Liver (tissue), 9 donors: ENCODE data around the gene OTOP2. TPM values are rescaled to one million over a fixed set of nuclear protein-coding genes. Genes with fewer than 3 reads are reported as not detected.

Experiments
- DNase-seq: peaks from one replicate; pipeline ENCODE4 v3.0.0-alpha.2; 2017; ENCODE audit warnings: low spot score
- H3K27ac ChIP-seq, 2 donors: one replicate each; pipeline ENCODE4 v1.7.0; 2013; ENCODE audit warnings: inconsistent platforms in 2 of 2, low read length in 2 of 2, control low read depth in 1 of 2, low read depth in 1 of 2, mild to moderate bottlenecking in 1 of 2
- H3K27me3 ChIP-seq, 4 donors: one replicate each; pipeline versions ENCODE4 v1.6.1 to v1.7.0; 2013; ENCODE audit warnings: low read length in 3 of 4, inconsistent platforms in 1 of 4, mild to moderate bottlenecking in 1 of 4, moderate library complexity in 1 of 4; ENCODE audit not compliant: control insufficient read depth in 4 of 4, insufficient read depth in 4 of 4
- H3K36me3 ChIP-seq, 4 donors: one replicate each; pipeline versions ENCODE4 v1.6.1 to v1.7.0; 2013; ENCODE audit warnings: low read length in 3 of 4, mild to moderate bottlenecking in 3 of 4, low read depth in 1 of 4, moderate library complexity in 1 of 4; ENCODE audit not compliant: control insufficient read depth in 4 of 4, insufficient read depth in 3 of 4
- H3K4me1 ChIP-seq, 4 donors: one replicate each; pipeline versions ENCODE4 v1.6.1 to v1.7.0; 2013; ENCODE audit warnings: low read length in 3 of 4, mild to moderate bottlenecking in 3 of 4, moderate library complexity in 1 of 4; ENCODE audit not compliant: control insufficient read depth in 4 of 4, insufficient read depth in 4 of 4
- H3K4me3 ChIP-seq, 3 donors: one replicate each; pipeline versions ENCODE4 v1.6.1 to v1.7.0; 2013; ENCODE audit warnings: low read length in 3 of 3, control low read depth in 1 of 3, low read depth in 1 of 3, mild to moderate bottlenecking in 1 of 3
- H3K9ac ChIP-seq, 2 donors: one replicate each; pipeline ENCODE4 v1.7.0; 2013; ENCODE audit warnings: low read length in 2 of 2, mild to moderate bottlenecking in 2 of 2, moderate library complexity in 2 of 2, control low read depth in 1 of 2, low read depth in 1 of 2
- H3K9me3 ChIP-seq, 4 donors: one replicate each; pipeline versions ENCODE4 v1.6.1 to v1.7.0; 2013; ENCODE audit warnings: low read length in 3 of 4; ENCODE audit not compliant: control insufficient read depth in 4 of 4
- EGR1 ChIP-seq, 2 donors: IDR thresholded peaks; 2 replicates each; pipeline ENCODE4 v1.6.1; 2016 to 2018; ENCODE audit warnings: antibody characterized with exemption in 2 of 2, low read depth in 2 of 2
- FOXA1 ChIP-seq: IDR thresholded peaks from 2 replicates; pipeline ENCODE4 v1.6.1; 2016; ENCODE audit warnings: antibody characterized with exemption
- FOXA2 ChIP-seq: IDR thresholded peaks from 2 replicates; pipeline ENCODE4 v1.6.1; 2016; ENCODE audit warnings: antibody characterized with exemption
- GABPA ChIP-seq, 2 donors: IDR thresholded peaks in 1 of 2; conservative IDR thresholded peaks in 1 of 2; 2 replicates each; pipeline ENCODE4 v1.6.1; 2016; ENCODE audit warnings: antibody characterized with exemption in 2 of 2, mild to moderate bottlenecking in 1 of 2, moderate library complexity in 1 of 2
- HNF4A ChIP-seq, 2 donors: conservative IDR thresholded peaks; 2 replicates each; pipeline ENCODE4 v1.6.1; 2016; ENCODE audit warnings: antibody characterized with exemption in 2 of 2, mild to moderate bottlenecking in 2 of 2
- HNF4G ChIP-seq: IDR thresholded peaks from 2 replicates; pipeline ENCODE4 v1.6.1; 2016; ENCODE audit warnings: antibody characterized with exemption
- JUND ChIP-seq, 2 donors: IDR thresholded peaks; 2 replicates each; pipeline ENCODE4 v1.6.1; 2016; ENCODE audit warnings: antibody characterized with exemption in 2 of 2
- NR2F2 ChIP-seq: IDR thresholded peaks from 2 replicates; pipeline ENCODE4 v1.6.1; 2016; ENCODE audit warnings: antibody characterized with exemption
- RXRA ChIP-seq, 2 donors: IDR thresholded peaks; 2 replicates each; pipeline ENCODE4 v1.6.1; 2017 to 2018; ENCODE audit warnings: antibody characterized with exemption in 2 of 2, mild to moderate bottlenecking in 1 of 2
- SP1 ChIP-seq: IDR thresholded peaks from 2 replicates; pipeline ENCODE4 v1.6.1; 2018; ENCODE audit warnings: antibody characterized with exemption, mild to moderate bottlenecking
- TAF1 ChIP-seq: conservative IDR thresholded peaks from 2 replicates; pipeline ENCODE4 v1.6.1; 2016; ENCODE audit warnings: antibody characterized with exemption, mild to moderate bottlenecking
- YY1 ChIP-seq: IDR thresholded peaks from 2 replicates; pipeline ENCODE4 v1.6.1; 2016; ENCODE audit warnings: antibody characterized with exemption, mild to moderate bottlenecking
- WGBS: extraction: QIAGEN DNeasy Blood & Tissue Kit; methylation state at CpG from one replicate; pipeline ENCODE4 v1.1.7; 2013; 5-methylcytosine and 5-hydroxymethylcytosine counted together
- polyA plus RNA-seq, 2 donors: library from polyadenylated mRNA; stranded (reverse) in 1 of 2; unstranded in 1 of 2; fragments of 200-250 nt in 1 of 2; fragments of >200 nt in 1 of 2; fragmentation: Nextera tagmentation in 1 of 2; extraction: Ambion mirVana in 1 of 2; gene quantifications; one replicate each; pipeline versions ENCODE4 v1.2.1 to v1.2.3, GENCODE V29; 2013 to 2015
- total RNA-seq, 2 donors: library from RNA; depleted of rRNA; stranded (reverse); fragments of >200 nt; gene quantifications; one replicate each; pipeline ENCODE4 v1.2.3, GENCODE V29; 2014
- TF ChIP-seq, protein P1 (sequence below): IDR thresholded peaks from 2 replicates; pipeline ENCODE4 v1.6.1; 2016; ENCODE audit warnings: antibody characterized with exemption
- TF ChIP-seq, protein P2 (sequence below): IDR thresholded peaks from 2 replicates; pipeline ENCODE4 v1.6.1; 2016; ENCODE audit warnings: antibody characterized with exemption, mild to moderate bottlenecking
- TF ChIP-seq, protein P3 (sequence below): IDR thresholded peaks from 2 replicates; pipeline ENCODE4 v1.6.1; 2016; ENCODE audit warnings: antibody characterized with exemption
- TF ChIP-seq, protein P4 (sequence below): IDR thresholded peaks from 2 replicates; pipeline ENCODE4 v1.6.1; 2016; ENCODE audit warnings: antibody characterized with exemption
- TF ChIP-seq, protein P5 (sequence below): fragments of 150-350 bp; IDR thresholded peaks from 2 replicates; pipeline ENCODE4 v1.5.1; 2017; ENCODE audit warnings: improper control_type of control experiment, low read depth, low read length; ENCODE audit not compliant: missing input control
- donor health status: healthy.
- donor health status: healthy.
- donor health status: healthy.
- donor health status: healthy.
- donor health status: healthy.

Gene OTOP2
- total and polyA plus RNA-seq, 4 donors: not detected

DNA sequence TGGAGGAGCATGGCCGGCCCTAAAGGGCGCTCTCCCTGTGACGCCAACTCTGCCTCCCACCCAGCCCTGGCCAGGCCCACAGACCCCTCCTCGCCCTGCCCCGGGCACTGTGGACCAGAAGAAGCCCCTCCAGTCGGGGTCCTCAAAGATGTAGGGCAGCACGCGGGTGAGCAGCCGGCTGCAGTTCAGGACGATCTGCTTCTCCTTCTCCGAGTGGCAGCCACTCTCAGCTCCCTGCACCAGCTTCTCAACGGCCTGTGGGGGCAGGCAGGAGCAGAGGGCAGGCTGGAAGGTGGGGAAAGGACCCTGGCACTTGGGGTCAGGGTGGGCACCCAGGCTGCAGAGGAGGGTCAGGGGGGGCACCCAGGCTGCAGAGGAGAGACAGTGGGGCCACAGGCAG, 39.6 kb downstream of the OTOP2 start:
- Histone ChIP-seq H3K9ac (no peak overlapping the region), H3K9me3 (no peaks in the 10 kb centered on the region), H3K4me1 (peaks cover 0 to 3% (median 1%) of the 10 kb centered on the region in 4 donors), H3K36me3 (no peaks in the 10 kb centered on the region), H3K27ac (no peak overlapping the region), H3K27me3 (no peaks in the 10 kb centered on the region), H3K4me3 (no peak overlapping the region)
- TF ChIP-seq, protein P1, sequence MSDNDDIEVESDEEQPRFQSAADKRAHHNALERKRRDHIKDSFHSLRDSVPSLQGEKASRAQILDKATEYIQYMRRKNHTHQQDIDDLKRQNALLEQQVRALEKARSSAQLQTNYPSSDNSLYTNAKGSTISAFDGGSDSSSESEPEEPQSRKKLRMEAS: no peak
- TF ChIP-seq FOXA2: no peak
- no peak for TF ChIP-seq TAF1
- TF ChIP-seq NR2F2: no peak
- TF ChIP-seq, protein P2, sequence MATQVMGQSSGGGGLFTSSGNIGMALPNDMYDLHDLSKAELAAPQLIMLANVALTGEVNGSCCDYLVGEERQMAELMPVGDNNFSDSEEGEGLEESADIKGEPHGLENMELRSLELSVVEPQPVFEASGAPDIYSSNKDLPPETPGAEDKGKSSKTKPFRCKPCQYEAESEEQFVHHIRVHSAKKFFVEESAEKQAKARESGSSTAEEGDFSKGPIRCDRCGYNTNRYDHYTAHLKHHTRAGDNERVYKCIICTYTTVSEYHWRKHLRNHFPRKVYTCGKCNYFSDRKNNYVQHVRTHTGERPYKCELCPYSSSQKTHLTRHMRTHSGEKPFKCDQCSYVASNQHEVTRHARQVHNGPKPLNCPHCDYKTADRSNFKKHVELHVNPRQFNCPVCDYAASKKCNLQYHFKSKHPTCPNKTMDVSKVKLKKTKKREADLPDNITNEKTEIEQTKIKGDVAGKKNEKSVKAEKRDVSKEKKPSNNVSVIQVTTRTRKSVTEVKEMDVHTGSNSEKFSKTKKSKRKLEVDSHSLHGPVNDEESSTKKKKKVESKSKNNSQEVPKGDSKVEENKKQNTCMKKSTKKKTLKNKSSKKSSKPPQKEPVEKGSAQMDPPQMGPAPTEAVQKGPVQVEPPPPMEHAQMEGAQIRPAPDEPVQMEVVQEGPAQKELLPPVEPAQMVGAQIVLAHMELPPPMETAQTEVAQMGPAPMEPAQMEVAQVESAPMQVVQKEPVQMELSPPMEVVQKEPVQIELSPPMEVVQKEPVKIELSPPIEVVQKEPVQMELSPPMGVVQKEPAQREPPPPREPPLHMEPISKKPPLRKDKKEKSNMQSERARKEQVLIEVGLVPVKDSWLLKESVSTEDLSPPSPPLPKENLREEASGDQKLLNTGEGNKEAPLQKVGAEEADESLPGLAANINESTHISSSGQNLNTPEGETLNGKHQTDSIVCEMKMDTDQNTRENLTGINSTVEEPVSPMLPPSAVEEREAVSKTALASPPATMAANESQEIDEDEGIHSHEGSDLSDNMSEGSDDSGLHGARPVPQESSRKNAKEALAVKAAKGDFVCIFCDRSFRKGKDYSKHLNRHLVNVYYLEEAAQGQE: no peak
- TF ChIP-seq SP1: no peak
- no peak for DNase-seq
- WGBS: 76% methylated on average over 12 of the region's 12 CpGs

DNA sequence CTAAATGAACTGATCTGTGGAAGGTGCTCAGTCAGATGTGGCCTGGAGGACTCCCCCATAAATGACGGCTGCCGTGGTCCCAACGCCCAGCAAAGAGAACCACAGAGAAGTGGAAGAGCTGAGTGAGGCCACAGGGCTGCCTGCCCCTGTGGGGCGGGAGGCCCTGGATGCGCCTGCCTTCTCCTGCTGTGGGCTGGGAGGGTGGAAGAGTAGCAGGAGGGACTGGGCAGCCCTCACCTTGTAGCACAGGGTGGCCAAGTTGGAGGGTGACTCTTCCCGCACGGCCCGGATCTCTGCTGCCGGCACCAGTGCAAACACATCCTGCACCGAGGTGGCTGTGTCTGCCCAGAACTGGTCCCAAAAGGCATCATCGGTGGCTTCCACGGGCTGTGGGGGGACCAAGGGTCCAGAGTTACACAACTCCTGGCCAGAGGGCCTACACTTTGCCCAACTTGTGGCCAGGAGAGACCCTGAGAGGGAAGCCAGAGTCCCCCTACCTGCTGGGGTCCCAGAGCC, 40.2 kb downstream of the OTOP2 start:
- DNase-seq: no peak
- Histone ChIP-seq H3K27ac (no peak overlapping the region), H3K9ac (no peak overlapping the region), H3K4me3 (no peak overlapping the region), H3K4me1 (peaks cover 0 to 3% (median 1%) of the 10 kb centered on the region in 4 donors), H3K9me3 (no peaks in the 10 kb centered on the region), H3K36me3 (no peaks in the 10 kb centered on the region), H3K27me3 (no peaks in the 10 kb centered on the region)
- TF ChIP-seq, protein P3, sequence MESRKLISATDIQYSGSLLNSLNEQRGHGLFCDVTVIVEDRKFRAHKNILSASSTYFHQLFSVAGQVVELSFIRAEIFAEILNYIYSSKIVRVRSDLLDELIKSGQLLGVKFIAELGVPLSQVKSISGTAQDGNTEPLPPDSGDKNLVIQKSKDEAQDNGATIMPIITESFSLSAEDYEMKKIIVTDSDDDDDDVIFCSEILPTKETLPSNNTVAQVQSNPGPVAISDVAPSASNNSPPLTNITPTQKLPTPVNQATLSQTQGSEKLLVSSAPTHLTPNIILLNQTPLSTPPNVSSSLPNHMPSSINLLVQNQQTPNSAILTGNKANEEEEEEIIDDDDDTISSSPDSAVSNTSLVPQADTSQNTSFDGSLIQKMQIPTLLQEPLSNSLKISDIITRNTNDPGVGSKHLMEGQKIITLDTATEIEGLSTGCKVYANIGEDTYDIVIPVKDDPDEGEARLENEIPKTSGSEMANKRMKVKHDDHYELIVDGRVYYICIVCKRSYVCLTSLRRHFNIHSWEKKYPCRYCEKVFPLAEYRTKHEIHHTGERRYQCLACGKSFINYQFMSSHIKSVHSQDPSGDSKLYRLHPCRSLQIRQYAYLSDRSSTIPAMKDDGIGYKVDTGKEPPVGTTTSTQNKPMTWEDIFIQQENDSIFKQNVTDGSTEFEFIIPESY: no peak
- TF ChIP-seq TAF1 (no peak), GABPA (IDR thresholded peaks at IDR 0.05 in 1 of 2, conservative IDR thresholded peaks at IDR 0.05 in 1 of 2) (no peak), YY1 (no peak), HNF4G (no peak), SP1 (no peak), HNF4A (conservative IDR thresholded peaks at IDR 0.05) (no peak), JUND (IDR thresholded peaks at IDR 0.05) (no peak), NR2F2 (no peak), EGR1 (IDR thresholded peaks at IDR 0.05; ENCODE audit: low read depth in 2 of 2) (no peak), FOXA1 (no peak), RXRA (IDR thresholded peaks at IDR 0.05) (no peak)
- TF ChIP-seq, protein P4, sequence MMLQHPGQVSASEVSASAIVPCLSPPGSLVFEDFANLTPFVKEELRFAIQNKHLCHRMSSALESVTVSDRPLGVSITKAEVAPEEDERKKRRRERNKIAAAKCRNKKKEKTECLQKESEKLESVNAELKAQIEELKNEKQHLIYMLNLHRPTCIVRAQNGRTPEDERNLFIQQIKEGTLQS: no peak
- TF ChIP-seq, protein P2: no peak
- TF ChIP-seq, protein P5, sequence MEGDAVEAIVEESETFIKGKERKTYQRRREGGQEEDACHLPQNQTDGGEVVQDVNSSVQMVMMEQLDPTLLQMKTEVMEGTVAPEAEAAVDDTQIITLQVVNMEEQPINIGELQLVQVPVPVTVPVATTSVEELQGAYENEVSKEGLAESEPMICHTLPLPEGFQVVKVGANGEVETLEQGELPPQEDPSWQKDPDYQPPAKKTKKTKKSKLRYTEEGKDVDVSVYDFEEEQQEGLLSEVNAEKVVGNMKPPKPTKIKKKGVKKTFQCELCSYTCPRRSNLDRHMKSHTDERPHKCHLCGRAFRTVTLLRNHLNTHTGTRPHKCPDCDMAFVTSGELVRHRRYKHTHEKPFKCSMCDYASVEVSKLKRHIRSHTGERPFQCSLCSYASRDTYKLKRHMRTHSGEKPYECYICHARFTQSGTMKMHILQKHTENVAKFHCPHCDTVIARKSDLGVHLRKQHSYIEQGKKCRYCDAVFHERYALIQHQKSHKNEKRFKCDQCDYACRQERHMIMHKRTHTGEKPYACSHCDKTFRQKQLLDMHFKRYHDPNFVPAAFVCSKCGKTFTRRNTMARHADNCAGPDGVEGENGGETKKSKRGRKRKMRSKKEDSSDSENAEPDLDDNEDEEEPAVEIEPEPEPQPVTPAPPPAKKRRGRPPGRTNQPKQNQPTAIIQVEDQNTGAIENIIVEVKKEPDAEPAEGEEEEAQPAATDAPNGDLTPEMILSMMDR: no peak
- TF ChIP-seq, protein P1: no peak
- WGBS: 92% methylated on average over 12 of the region's 12 CpGs
